GM19025 (cell line): ENCODE data around the gene COL27A1.

Source experiments
- ATAC-seq: cut with Tn5 transposase; IDR thresholded peaks from one replicate; pipeline ENCODE4 v1.9.1; 2021; ENCODE audit warnings: mild to moderate bottlenecking, low read depth, moderate library complexity; ENCODE audit not compliant: unreplicated experiment

The COL27A1 gene

GRCh38 chr9:114165407-114166102 lies 10.2 kb downstream of the COL27A1 start:
- ATAC-seq, result no peak

- ATAC-seq, result no peak
Measured at GRCh38 chr9:114166103-114166470, 10.8 kb downstream of the COL27A1 start.

DNA sequence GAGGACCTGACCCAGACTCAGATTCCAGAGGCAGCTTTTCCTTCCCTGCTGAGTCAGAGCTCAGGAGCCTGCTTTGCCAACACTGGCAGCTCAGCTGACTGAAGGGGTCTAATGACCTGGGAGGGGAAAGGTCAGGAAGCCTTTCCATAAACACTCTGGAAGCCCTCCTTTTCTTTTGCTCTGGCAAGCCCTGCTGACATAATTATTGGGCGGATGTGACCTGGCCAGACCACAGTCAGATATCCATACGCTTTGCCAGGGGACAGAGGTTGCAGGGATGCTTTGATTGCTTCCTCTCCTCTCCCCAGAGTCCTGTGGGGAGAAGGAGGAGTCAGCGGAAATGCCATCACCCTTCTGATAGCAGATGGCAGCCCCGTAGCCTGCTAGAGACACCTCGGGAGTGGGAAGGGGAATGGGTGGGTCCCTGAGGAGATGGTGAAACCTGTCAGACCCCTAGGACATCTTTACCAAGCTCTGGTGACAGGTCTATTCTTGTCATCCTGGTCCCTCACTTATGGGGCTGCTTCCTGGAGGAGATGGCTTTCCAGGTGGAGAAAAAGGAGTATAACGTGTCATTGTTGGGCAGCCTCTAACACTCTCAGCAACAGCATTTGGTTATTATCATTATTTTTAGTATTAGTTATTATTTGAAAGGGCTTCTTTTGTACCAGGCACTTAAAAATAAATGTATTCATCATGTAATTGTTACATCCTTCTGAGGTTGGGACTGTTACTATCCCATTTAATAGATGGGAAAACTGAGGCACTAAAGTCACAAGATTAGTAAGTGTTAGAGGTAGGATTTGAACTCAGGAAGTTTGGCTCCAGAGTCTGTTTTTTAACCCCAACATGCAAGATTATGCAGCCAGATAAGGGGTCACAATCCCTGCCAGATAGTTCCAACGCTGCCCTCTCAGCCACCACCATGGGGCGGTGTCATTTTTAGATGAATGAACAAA lies 11.6 kb downstream of the COL27A1 start:
- ATAC-seq, result no peak

DNA sequence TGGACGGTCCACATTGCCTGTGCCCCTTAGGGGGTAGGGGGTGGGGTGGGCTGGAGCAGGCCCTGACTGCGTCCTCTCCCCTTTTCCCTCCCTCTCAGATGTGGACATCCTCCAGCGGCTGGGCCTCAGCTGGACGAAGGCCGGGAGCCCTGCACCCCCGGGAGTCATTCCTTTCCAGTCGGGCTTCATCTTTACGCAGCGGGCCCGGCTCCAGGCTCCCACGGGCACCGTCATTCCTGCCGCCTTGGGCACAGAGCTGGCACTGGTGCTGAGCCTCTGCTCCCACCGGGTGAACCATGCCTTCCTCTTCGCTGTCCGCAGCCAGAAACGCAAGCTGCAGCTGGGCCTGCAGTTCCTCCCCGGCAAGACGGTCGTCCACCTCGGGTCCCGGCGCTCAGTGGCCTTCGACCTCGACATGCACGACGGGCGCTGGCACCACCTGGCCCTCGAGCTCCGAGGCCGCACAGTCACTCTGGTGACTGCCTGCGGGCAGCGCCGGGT lies 12.3 kb downstream of the COL27A1 start:
- no peak for ATAC-seq

GRCh38 chr9:114168281-114169028 lies 13.1 kb downstream of the COL27A1 start:
- ATAC-seq, result no peak

DNA sequence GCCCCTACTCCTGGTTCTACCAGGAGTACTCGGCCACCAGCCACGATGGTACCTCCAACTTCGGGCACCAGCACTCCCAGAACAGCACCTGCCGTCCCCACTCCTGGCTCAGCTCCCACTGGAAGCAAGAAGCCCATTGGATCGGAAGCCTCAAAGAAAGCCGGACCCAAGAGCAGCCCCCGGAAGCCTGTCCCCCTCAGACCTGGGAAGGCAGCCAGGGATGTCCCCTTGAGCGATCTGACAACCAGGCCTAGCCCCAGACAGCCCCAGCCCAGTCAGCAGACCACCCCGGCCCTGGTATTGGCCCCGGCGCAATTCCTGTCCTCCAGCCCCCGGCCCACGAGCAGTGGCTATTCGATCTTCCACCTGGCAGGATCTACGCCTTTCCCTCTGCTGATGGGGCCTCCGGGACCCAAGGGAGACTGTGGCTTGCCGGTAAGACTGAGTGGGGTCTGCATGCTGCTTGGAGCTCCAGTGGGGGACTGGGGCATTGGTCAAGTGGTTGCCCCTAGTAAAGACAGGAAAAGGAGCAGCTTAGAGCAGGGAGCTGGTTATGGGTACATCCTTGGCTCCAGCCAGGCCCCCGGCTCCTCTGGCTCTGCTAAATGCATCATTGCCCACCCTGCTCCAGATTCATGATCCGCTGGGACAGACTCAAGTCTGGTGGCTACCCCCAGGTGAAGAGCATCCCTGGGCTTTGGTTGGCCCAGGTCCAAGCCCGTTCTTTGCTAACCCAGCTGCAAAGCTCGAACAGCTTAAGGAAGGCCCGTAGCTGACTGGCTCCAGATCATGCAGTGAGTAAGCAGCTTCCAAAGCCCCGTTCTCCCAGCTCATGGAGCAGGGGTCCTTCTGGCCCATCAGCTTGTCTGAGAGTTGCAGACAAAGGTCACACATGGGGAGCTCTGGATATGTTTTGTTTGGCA lies 14.0 kb downstream of the COL27A1 start:
- no peak for ATAC-seq

DNA sequence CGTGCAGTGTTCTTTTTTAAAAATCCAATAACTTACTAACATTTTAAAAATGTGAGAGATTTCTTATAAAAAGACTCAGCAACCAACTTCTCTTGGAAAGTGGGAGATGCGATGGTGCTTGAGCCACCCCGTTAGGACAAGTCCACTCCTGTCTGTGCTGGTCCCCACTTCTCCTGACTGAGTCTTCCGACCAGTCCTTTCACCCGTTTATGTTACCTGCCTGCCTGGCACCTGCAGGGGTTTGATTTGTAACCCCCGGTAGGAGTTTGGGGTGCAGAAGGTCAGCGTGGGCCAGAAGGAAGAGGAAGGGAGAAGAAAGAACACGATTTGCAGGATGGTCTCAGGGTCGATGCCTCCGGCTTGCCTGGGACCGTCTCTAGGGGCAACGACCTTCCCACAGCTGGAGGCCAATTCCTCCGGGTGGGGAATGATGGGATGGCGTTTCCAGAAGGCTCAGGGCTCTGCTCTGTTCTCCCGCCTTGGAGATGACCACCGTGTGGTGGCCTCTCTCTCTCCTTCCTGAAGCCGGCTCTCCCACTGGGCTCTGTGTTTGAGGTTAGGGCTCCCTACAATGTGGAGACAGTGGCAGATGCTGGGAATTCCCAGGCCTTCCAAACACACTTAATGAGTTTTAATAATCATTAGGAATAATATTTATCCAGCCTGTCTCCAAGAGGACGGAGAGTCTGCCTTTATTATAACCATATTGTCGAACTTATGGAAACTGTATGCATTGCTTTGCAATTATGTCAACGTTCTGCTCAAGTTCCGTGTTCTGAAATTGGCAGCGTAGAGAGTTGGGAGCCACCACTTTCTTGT lies 14.8 kb downstream of the COL27A1 start:
- ATAC-seq, result no peak

- ATAC-seq, result no peak
Measured at GRCh38 chr9:114170771-114171461, 15.6 kb downstream of the COL27A1 start.

DNA sequence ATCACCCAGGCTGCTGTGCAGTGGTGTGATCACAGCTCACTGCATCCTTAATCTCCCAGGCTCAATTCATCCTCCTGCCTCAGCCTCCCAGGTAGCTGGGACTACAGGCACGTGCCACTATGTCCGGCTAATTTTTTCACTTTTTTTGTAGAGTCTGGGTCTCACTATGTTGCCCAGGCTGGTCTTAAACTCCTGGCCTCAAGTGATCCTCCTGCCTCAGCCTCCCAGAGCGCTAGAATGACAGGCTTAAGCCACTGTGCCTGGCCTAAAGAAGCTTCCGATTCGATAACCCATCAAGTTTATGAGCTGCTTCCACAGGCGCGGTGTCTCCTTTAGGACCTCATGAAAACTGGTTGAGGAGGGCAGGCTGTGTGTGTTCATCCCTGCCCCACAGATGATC lies 16.2 kb downstream of the COL27A1 start:
- ATAC-seq, result no peak

GRCh38 chr9:114172981-114173833 lies 17.9 kb downstream of the COL27A1 start:
- ATAC-seq, result no peak

DNA sequence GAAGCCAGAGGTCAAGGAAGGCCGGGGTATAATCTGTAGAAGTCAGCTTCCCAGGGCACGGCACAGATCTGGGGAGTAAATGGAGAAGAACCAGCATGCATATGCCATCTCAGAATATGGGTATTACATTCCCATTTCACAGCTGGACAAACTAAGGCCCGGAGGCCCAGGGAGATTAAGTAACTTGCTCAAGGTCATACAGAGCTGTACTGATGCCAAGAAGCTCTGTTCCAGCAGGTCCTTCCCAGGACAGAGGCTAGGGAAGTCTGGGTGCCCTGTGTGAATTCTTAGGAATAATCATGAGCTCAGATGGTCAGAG lies 19.2 kb downstream of the COL27A1 start:
- no peak for ATAC-seq

DNA sequence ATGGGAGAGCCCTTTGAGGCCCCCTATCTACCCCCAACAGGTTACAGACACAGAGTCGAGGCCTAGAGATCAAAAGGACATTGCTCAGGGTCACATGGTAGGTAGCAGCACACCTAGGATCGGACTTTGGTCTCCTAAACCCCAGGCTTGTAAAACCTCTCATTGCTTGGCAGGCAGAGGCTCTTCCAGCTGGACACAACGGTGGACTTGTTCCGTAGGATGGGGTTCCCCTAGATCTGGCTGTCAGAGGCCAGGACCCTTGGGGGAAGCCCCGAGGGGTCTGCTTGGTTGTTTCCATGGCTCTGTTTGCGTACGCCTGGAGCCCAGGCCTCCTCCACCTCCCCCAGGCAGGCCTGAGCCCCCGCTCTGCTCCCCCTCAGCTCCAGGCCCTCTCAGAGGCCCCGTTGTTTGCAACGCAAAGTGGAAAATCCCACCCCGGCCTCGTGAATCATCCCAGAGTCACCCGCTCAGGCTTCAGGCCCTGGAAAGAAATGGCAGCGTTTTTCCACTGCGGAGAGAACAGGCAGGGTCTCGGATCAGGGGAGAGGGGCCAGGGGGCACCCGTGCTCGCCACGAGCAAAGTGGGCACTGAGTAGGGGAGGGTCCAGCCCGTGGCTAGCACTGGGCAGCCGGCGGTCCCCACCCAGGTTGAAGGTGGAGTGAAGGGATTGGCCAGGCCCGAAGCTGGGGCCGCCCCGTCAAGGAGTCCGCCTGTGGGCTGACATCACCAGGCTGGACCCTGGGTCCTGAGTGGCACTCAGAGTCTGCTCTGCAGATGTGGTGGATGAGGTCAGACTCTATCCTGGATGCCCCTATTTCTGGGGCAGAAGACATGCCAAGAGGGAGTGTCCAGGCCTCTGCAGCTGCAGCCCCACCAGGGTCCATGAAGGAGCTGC lies 19.8 kb downstream of the COL27A1 start:
- ATAC-seq, result no peak

DNA sequence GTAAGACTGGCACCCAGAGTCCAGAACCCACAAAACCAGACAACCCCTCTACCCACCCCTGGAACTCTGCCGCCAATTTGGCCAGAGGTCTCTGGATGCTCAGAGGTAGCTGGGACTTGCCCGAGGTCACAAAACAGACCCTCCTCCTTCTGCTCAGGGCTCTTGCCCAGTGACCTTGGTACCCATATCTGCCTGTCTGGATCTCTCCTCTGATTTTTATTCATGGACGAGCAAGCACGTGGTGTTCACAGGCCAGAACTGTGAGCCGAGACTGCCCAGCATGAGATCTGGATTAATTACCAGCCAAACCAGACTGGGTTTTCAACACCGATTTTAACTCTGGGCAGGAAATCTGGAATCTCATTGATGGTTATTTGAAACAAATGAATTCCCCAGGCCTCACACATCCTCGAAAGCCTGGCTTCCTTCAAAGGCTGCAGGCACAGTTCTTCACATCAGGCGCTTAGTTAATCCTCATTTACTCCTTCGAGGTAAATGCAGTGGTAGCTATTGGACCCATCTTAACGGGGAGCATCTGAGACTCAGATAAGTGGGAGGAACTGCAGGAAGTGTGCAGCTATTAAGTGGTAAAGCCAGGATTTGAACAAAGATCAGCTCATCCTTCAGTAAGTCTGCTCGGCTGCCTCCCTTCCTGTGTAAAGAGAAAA lies 21.4 kb downstream of the COL27A1 start:
- no peak for ATAC-seq

DNA sequence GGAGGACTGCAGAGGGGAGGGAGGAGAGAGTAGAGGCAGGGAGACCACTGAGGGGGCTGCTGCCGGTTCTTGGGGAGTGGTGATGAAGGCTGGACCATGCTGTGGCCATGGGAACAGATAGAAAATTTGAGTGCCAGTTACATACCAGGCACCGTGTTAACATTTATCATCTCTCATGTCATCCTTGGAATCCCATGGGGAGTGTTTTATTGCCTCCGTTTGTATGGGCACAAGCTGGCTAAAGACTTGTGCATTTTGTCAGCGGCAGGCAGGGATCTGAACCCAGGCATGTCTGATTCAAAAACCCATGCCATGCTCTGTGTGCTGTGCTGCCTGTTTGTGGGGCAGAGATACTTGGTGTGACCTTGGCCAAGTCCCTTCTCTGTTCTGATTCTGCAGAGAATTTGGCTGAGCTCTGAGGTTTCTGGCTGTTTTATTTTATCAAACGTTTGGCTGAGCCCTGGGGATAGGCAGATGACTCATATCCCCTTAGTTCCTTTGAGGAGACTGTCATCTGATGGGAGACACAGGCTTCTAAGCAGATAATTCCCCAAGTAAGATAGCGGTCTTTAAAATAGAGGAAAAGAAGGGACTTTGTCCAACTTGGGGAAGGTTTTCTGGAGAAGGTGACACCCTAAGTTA lies 22.2 kb downstream of the COL27A1 start:
- no peak for ATAC-seq

- ATAC-seq, result no peak
Measured at GRCh38 chr9:114178076-114178475, 22.7 kb downstream of the COL27A1 start.
